AG09319 (cell line): ENCODE results near the gene WDFY1.

Source experiments
- DNase-seq: peaks from one replicate; pipeline ENCODE4 v3.0.0-alpha.2; 2010; ENCODE audit warnings: low read depth; ENCODE audit errors: extremely low read depth
- TF ChIP-seq, protein P1 (sequence below): IDR thresholded peaks from 2 replicates; pipeline ENCODE4 v1.5.1; 2011; ENCODE audit warnings: low read depth, mild to moderate bottlenecking, inconsistent platforms, low read length, moderate library complexity

WDFY1 gene, protein sequence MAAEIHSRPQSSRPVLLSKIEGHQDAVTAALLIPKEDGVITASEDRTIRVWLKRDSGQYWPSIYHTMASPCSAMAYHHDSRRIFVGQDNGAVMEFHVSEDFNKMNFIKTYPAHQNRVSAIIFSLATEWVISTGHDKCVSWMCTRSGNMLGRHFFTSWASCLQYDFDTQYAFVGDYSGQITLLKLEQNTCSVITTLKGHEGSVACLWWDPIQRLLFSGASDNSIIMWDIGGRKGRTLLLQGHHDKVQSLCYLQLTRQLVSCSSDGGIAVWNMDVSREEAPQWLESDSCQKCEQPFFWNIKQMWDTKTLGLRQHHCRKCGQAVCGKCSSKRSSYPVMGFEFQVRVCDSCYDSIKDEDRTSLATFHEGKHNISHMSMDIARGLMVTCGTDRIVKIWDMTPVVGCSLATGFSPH

DNA sequence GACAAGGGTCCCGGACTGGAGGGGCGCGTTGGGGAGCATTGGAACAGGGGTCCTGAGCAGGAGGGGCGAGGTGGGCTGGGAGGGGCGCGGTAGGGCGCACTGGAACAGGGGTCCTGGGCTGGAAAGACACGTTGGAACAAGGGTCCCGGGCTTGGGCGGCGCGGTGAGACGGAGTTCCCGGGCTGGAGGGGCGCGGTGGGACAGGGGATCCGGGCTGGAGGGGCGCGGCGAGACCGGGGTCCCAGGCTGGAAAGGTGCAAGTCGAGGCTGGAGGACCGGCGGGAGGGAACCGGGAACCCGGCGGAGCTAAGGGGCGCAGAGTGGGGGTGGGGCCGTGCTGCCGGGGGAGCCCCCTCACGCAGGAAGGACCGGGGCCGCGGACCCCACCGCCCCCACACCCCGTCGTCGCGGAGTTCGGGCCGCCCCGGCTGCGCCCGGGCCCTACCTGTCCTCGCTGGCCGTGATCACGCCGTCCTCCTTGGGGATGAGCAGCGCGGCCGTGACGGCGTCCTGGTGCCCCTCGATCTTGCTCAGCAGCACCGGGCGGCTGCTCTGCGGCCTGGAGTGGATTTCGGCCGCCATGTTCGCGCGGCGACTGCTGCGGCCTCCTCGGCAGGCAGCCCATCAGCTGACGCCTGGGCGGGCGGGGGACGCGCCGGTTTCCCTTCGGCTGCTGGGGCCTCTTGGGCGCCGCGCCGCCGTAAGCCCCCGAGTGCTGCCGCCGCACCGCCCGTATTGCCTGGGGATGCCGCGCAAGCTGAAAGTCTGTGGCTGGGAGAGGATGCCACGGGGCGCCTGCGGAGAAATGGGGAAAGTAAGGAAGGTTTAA is at the start of gene WDFY1:
WDFY1 (minus strand) TSS at position 633 of the 829 bp plus-strand sequence; CDS start at position 582, 51 bp downstream.
- TF ChIP-seq, protein P1, sequence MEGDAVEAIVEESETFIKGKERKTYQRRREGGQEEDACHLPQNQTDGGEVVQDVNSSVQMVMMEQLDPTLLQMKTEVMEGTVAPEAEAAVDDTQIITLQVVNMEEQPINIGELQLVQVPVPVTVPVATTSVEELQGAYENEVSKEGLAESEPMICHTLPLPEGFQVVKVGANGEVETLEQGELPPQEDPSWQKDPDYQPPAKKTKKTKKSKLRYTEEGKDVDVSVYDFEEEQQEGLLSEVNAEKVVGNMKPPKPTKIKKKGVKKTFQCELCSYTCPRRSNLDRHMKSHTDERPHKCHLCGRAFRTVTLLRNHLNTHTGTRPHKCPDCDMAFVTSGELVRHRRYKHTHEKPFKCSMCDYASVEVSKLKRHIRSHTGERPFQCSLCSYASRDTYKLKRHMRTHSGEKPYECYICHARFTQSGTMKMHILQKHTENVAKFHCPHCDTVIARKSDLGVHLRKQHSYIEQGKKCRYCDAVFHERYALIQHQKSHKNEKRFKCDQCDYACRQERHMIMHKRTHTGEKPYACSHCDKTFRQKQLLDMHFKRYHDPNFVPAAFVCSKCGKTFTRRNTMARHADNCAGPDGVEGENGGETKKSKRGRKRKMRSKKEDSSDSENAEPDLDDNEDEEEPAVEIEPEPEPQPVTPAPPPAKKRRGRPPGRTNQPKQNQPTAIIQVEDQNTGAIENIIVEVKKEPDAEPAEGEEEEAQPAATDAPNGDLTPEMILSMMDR: no peak
- DNase-seq: peak; percentile 71

GRCh38 chr2:223994562-223995162 is 49.5 kb upstream of the WDFY1 start:
- TF ChIP-seq, protein P1: no peak
- DNase-seq: no peak

GRCh38 chr2:223993634-223994232 is 48.6 kb upstream of the WDFY1 start:
- peak; percentile 59 for DNase-seq
- TF ChIP-seq, protein P1: peak; percentile 85

DNA sequence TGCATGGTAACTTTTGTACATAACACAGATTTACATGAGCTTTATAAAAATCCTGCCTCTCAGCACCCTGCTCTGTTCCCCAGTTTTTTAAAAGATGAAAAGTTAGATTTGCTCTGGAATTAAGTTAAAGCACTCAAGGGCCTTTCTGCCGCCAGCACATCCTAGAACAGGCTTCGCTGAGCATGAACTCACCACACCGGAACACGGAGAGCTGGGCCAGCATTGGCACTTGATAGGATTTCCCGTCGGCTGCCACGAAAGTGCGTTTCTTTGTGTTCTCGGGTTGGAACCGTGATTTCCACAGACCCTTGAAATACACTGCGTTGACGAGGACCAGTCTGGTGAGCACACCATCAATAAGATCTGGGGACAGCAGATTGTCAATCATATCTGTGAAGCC is 46.5 kb upstream of the WDFY1 start:
- DNase-seq: no peak
- TF ChIP-seq, protein P1: no peak

- TF ChIP-seq, protein P1: no peak
- DNase-seq: no peak
These were observed 44.7 kb upstream of the WDFY1 start for GRCh38 chr2:223989856-223990232.

GRCh38 chr2:223989206-223989855 is 44.2 kb upstream of the WDFY1 start:
- DNase-seq: no peak

More at GRCh38 chr2:223989206-223989855, 44.2 kb upstream of the WDFY1 start:
- TF ChIP-seq, protein P1: no peak
